ENCODE data around the gene PLA2G6. TPM values are rescaled to one million over a fixed set of nuclear protein-coding genes. Genes with fewer than 3 reads are reported as not detected.

Gene PLA2G6
- total and polyA plus RNA-seq, 2 of the 4 experiments (the other 2 are of a cell fraction) = 6.1 to 10.3 TPM

DNA sequence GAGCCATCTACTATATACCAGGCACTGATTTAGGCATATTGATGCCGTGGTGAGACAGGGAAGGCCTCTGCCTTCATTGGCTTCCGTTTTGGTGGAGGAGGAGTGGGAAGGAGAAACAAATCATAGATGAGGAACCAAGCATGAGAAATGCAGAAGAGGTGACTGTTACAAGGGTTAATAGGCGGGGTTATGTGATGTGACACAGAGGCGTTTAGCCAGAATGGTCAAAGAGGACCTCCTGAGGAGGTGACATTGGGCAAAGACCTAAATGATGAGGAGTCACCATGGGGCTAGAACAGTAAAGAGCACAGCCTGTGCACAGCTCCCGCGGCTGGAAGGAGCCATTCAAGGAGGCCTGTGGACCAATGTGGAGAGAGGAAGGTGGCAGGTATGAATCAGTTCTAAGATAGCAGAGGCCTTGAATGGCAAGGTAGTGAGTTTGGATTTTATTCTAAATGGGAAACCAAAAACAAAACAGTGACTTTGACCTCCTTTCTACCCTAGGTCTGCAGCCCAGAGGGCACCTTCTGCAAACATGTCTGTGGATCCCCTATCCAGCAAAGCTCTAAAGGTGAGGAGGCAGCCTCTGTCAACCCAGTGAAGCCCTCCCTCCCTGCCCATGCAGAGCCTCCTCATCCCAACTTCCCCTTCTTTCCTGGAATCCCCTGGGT, 31.8 kb upstream of the PLA2G6 start:
- Histone ChIP-seq H2BK5ac (ENCODE audit: low read depth, low read length, poor library complexity, severe bottlenecking) (peak overlapping the region; percentile 12), H3K27me3 (ENCODE audit: control insufficient read depth, insufficient read depth, low read length) (no peaks in the 10 kb centered on the region), H3K27ac (ENCODE audit: insufficient read depth, low read length) (no peak overlapping the region), H4K8ac (ENCODE audit: low read depth in 2 of 2, low read length in 2 of 2) (peak overlapping the region in 1 of 2 experiments; percentile 30; a peak in 1 of 4 replicates), H4K20me1 (ENCODE audit: insufficient read depth, low read length) (peaks cover 56% of the 10 kb centered on the region), H3K9ac (ENCODE audit: low read depth, low read length) (no peak overlapping the region), H3K9me3 (ENCODE audit: control insufficient read depth, insufficient read depth, low read length) (no peaks in the 10 kb centered on the region), H2AK5ac (ENCODE audit: low read depth, low read length) (peak overlapping the region; percentile 81), H3K56ac (ENCODE audit: extremely low read depth, insufficient read depth, low read length) (no peak overlapping the region), H3K4ac (ENCODE audit: low read depth, low read length) (peak overlapping the region; percentile 34; the same call in 1 of the 2 replicates), H2BK20ac (ENCODE audit: low read depth, low read length) (no peak overlapping the region), H3K9me1 (ENCODE audit: insufficient read depth, low read length) (peaks cover 37% of the 10 kb centered on the region), H3K79me1 (ENCODE audit: low read depth in 1 of 2, low read length in 2 of 2) (peaks cover 39 to 78% of the 10 kb centered on the region in 2 experiments), H3K18ac (ENCODE audit: low read depth, low read length) (no peak overlapping the region), H3K4me1 (ENCODE audit: control insufficient read depth, insufficient read depth, low read length) (peaks cover 19% of the 10 kb centered on the region), H3K36me3 (ENCODE audit: control insufficient read depth, insufficient read depth, low read length) (peaks cover 22% of the 10 kb centered on the region), H3K23ac (ENCODE audit: low read depth, low read length) (peak overlapping the region; percentile 86), H4K91ac (ENCODE audit: insufficient read depth, low read depth, low read length) (no peak overlapping the region; the same call in 1 of the 2 replicates), H2AK9ac (replicated peaks; ENCODE audit: low read depth, low read length, poor library complexity) (peak overlapping the region; percentile 29), H2BK120ac (ENCODE audit: low read depth, low read length) (no peak overlapping the region), H3K4me2 (ENCODE audit: low read depth, low read length) (no peak overlapping the region), H3K14ac (replicated peaks; ENCODE audit: low read depth, low read length) (0 out of 2 replicates have a peak overlapping the region, but pooled peaks have one; percentile 58), H3K4me3 (ENCODE audit: insufficient read depth, low read depth, low read length) (no peak overlapping the region), H2AFZ (replicated peaks; ENCODE audit: low read length, poor library complexity) (no peak overlapping the region), H4K5ac (ENCODE audit: low read depth, low read length) (no peak overlapping the region), H2BK15ac (ENCODE audit: low read depth, low read length) (no peak overlapping the region)
- intact Hi-C loops (cut with micrococcal nuclease) (no loop called here), dilution Hi-C loops (cut with HindIII; ENCODE audit: low sequenced_read_pairs, unreplicated experiment) (no loop called here), in situ Hi-C loops (cut with MboI; ENCODE audit: low sequenced_read_pairs) (no loop called here)
- ChIA-PET POLR2A (ENCODE audit: unreplicated experiment) (no interaction called here), CTCF (interaction anchor here (0.6 kb wide), 1 partner anchor 89 kb away, joined by 3 read pairs; no protein-coding TSS in a partner anchor)
- TF ChIP-seq NFE2L2 (IDR thresholded peaks at IDR 0.05; ENCODE audit: low read depth, low read length) = no peak
- TF ChIP-seq POLR2A (IDR thresholded peaks at IDR 0.05; ENCODE audit: low read depth, low read length) = 0 out of 2 replicates have a peak, but pooled peaks have one; percentile 32
- 95% methylated on average over 6 of the region's 6 CpGs; no CpG with 5 or more reads in 1 of the 2 experiments for WGBS, 2 experiments (ENCODE audit: extremely low coverage in 2 of 2, insufficient read length in 1 of 2)
- ATAC-seq (ENCODE audit: low read depth) = no peak
- BruUV-seq (replicated peaks) = no TSS peak
- DNase-seq = no peak

Data from IMR-90 (cell line).